ENCODE data around the gene NPAS3.

- TF ChIP-seq CTCF (IDR thresholded peaks at IDR 0.05) (no peak), POLR2A (IDR thresholded peaks at IDR 0.05) (no peak), POLR2AphosphoS5 (IDR thresholded peaks at IDR 0.05) (no peak)
Measured at GRCh38 chr14:33776871-33777270, 838.2 kb downstream of the NPAS3 start.
